ES-I3 (cell line): Measurements from ENCODE around the gene AAGAB.

Experiments used
- H3K36me3 ChIP-seq: 2 replicates; pipeline ENCODE4 v1.6.1; 2013; ENCODE audit warnings: mild to moderate bottlenecking, low read length, control low read depth, moderate library complexity; ENCODE audit not compliant: insufficient read depth
- H3K4me1 ChIP-seq: 2 replicates; pipeline ENCODE4 v1.6.1; 2013; ENCODE audit warnings: mild to moderate bottlenecking, control low read depth, low read length; ENCODE audit not compliant: insufficient read depth
- H3K9ac ChIP-seq: 2 replicates; pipeline ENCODE4 v1.6.1; 2013; ENCODE audit warnings: low read depth, mild to moderate bottlenecking, low read length, moderate library complexity
- H3K9me3 ChIP-seq: 2 replicates; pipeline ENCODE4 v1.6.1; 2013; ENCODE audit warnings: mild to moderate bottlenecking, low read length, moderate library complexity; ENCODE audit not compliant: control insufficient read depth, insufficient read depth

AAGAB gene

DNA sequence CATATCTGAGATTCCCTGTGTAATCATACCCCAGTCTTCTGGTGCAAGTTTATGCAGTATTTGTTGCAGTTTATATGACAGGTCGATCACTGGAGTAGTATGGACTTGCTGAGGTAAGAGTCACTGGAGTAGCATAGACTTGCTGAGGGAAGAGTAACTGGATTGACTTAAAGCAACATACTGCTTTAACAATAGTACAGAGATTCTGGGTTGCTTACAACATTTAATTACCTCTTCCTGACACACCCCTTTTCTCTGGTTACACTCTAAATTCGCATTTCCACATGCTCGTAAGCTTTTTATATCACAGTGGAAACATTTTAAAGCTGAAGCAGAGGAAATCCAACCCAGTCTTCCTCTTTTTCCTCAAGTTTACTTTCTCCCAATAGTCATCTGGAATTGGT is 11.8 kb downstream of the AAGAB start:
- Histone ChIP-seq H3K9ac (no peak overlapping the region), H3K9me3 (no peaks in the 10 kb centered on the region), H3K36me3 (no peaks in the 10 kb centered on the region), H3K4me1 (peaks cover 28% of the 10 kb centered on the region)

DNA sequence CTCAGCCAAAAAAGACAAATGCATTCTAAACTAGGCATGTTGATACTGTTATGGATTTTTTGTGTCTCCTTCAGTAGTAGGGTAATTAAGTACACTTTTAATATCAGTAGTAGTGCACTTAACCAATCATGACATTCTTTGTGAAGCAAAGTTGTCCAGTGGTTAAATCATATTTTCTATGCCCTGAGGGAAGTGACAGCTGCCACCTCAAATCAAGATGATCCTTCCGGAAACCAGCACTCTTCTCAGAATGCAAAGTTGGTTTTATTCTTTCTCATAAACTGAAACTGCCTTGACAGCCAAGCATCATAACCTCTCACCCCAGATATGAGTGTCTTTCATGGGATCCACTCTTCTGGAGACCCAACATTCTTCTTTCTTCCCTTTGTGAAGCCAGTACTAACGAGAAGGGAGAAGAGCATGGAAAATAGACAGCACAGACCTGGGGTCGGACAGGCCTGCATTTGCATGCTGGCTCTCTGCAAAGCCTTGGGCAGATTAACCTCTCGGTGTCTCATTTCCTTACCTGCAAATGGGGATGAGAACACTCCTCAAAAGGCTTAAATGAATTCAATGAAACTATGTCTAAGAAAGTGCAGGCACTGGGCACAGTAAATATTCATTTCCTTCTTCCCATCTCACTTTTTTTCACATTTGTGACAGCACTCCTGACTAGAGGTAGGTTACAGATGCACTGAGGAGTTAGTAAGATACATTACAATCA is 13.2 kb downstream of the AAGAB start:
- H3K9ac ChIP-seq: no peak overlapping the region
- no peaks in the 10 kb centered on the region for H3K36me3 ChIP-seq
- H3K9me3 ChIP-seq: no peaks in the 10 kb centered on the region
- peaks cover 28% of the 10 kb centered on the region for H3K4me1 ChIP-seq

DNA sequence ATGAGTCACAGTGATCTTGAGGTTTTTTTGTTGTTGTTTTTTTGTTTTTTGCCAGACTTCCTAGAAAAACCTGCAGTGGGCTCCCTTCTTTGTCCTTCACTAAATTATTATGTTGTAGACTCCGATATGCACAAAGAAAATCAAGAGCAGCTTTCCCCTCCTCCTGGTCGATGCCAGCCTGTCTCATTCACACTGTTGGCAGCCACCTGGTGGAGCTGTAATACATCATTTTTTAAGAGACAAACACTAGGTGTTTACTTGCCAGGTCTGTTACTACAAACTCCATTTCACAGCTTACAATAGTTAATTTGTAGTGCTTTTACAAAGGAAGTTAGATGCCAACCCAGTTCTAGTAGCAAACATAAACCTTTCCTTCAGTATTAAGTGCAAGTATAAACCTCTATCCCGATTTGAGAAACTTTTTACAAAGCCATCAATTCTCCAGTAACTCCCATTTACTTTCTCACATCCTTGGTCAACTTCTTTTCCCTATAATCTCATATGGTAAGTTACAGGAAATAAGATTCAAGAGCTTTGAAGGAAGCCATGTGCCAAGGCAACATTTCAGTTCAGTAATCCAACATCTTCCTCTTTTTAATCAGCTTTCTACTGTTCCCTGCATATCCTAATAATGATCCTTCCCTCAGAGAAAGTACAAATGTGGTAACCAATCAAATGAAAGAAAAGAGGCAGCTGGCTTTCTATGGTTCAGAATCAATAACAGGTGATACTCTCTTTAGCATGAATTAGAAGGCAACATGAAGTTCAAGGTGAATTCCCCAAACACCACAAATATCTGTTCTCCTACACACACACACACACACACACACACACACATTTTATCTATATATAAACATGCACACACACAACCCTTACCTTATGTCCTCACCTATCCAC is 14.0 kb downstream of the AAGAB start:
- peaks cover 28% of the 10 kb centered on the region for H3K4me1 ChIP-seq
- H3K9me3 ChIP-seq: no peaks in the 10 kb centered on the region
- no peak overlapping the region for H3K9ac ChIP-seq
- H3K36me3 ChIP-seq: no peaks in the 10 kb centered on the region

DNA sequence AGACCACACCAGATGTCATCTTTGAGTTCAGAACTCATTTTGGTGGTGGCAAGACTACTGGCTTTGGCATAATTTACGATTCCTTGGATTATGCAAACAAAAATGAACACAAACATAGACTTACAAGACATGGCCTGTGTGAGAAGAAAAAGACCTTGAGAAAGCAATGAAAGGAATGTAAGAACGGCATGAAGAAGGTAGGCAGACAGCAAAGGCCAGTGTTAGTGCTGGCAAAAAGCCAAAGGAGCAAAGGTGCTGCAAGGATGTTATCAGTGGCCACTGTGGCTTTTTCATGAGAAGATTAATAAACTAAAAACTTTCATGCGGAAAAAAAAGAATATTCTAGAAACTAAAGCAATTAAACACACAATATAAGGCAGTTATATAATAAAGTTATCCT is 21.9 kb downstream of the AAGAB start:
- Histone ChIP-seq H3K4me1 (no peaks in the 10 kb centered on the region), H3K9ac (no peak overlapping the region), H3K9me3 (no peaks in the 10 kb centered on the region), H3K36me3 (peaks cover 5% of the 10 kb centered on the region; the same call in 1 of the 2 replicates)

DNA sequence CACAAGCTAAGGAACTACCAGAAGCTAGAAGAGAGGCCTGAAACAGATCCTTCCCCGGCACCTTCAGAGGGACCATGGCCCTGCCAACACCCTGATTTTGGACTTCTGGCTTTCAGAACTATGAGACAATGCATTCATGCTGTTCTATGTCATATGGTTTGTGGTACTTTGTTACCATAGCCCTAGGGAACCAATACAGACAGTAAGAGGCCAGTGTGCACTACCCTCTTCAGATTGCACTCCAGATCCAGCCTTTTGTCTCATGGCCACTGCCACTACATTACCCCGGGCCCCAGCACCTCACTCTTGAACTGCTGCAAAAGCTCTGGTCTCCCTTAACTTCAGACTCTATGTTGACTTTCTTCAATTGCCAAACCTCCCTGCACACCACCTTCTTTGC is 24.0 kb downstream of the AAGAB start:
- peaks cover 5% of the 10 kb centered on the region; the same call in 1 of the 2 replicates for H3K36me3 ChIP-seq
- H3K9ac ChIP-seq: no peak overlapping the region

DNA sequence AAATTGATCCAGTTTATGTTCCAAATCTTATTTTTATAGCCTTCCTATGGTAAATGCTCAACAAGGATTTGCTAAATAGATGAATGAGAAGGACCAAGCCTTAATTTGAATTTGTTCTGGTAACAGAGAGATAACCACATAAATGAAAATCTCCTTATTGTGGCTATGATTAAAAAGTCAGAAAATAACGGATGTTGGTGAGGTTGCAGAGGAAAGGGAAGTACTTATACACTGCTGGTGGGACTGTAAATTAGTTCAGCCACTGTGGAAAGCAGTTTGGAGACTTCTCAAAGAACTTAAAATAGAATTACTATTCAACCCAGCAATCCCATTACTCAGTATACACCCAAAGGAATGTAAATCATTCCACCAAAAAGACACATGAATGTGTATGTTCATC is 26.2 kb downstream of the AAGAB start:
- Histone ChIP-seq H3K4me1 (no peaks in the 10 kb centered on the region), H3K9me3 (no peaks in the 10 kb centered on the region), H3K9ac (no peak overlapping the region), H3K36me3 (no peaks in the 10 kb centered on the region; the same call in 1 of the 2 replicates)

More for the DNA sequence above, 24.0 kb downstream of the AAGAB start:
- H3K4me1 ChIP-seq: no peaks in the 10 kb centered on the region
- H3K9me3 ChIP-seq: no peaks in the 10 kb centered on the region

DNA sequence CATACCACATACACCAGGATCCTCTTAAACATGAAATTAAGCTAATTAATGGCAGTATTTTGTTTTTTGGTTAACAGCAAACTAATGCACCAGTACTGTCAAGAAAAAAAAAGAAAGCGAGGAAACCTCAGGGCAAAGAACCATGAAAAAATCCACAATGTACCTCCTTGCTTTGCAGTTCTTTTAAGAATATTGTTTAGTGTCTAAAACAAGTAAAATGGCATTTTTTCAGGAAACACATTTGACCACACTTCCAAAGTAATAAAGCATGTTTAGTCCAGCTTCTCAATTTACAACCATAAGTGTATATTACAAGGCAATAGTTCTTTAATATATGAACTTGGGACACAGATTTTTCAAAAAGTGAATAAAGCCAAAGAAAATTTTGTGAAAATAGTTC is 26.6 kb downstream of the AAGAB start:
- H3K9me3 ChIP-seq: no peaks in the 10 kb centered on the region
- H3K9ac ChIP-seq: no peak overlapping the region
- H3K36me3 ChIP-seq: no peaks in the 10 kb centered on the region; the same call in 1 of the 2 replicates
- no peaks in the 10 kb centered on the region for H3K4me1 ChIP-seq

DNA sequence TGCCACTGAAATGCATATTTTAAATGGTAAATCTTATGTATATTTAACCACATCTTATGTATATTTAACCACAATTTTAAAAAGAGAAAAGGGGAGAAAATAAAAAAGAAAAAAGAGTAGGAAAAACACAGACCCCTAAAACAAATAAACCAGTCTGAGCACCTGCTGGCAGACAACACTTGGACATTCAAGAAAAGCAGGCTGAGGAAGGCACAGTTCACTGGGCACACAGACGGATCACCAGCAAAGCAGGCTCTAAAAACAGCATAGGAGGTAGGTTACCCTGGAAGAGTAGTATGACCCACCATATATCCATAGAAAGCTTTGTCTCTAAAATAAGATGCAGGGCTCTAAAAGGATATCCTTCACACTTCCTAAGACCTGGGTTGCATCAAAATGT is 27.0 kb downstream of the AAGAB start:
- no peaks in the 10 kb centered on the region for H3K9me3 ChIP-seq
- no peaks in the 10 kb centered on the region; the same call in 1 of the 2 replicates for H3K36me3 ChIP-seq
- no peak overlapping the region for H3K9ac ChIP-seq
- no peaks in the 10 kb centered on the region for H3K4me1 ChIP-seq

DNA sequence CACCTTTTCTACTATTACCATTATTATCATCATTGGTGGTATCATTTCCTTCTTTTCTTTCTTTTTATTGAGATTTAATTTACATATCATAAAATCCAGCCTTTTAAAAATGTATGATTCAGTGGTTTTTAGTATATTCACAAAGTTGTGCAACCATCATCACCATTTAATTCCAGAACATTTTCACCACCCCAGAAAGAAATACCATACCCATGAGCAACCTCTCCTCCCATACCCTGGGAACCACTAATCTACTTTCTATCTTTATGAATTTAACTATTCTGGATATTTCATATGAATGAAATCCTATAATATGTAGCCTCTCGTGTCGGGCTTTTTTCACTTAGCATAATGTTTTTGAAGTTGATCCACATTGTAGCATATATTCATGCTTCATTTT is 29.1 kb downstream of the AAGAB start:
- H3K9me3 ChIP-seq: no peaks in the 10 kb centered on the region
- H3K9ac ChIP-seq: no peak overlapping the region
- H3K36me3 ChIP-seq: no peaks in the 10 kb centered on the region
- no peaks in the 10 kb centered on the region for H3K4me1 ChIP-seq

DNA sequence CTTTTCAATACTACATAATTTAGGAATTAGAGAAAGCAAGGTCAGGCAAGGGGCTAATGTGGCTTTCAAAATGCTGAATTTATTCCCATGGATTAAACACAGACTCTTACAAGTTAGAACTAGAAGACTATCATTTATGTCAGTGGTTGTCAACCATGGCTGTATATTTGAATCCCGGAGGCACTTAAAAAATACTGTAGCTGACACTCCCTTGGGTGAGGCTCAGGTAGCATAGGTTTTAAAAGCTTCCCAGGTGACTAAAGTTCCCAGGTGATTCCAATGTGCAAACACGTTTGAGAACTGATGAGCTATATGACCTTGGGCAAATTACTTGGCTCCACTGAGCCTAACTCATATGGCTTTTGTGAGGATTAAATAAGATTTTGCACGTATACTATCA is 29.6 kb downstream of the AAGAB start:
- no peak overlapping the region for H3K9ac ChIP-seq
- H3K4me1 ChIP-seq: no peaks in the 10 kb centered on the region
- no peaks in the 10 kb centered on the region for H3K36me3 ChIP-seq
- H3K9me3 ChIP-seq: no peaks in the 10 kb centered on the region

DNA sequence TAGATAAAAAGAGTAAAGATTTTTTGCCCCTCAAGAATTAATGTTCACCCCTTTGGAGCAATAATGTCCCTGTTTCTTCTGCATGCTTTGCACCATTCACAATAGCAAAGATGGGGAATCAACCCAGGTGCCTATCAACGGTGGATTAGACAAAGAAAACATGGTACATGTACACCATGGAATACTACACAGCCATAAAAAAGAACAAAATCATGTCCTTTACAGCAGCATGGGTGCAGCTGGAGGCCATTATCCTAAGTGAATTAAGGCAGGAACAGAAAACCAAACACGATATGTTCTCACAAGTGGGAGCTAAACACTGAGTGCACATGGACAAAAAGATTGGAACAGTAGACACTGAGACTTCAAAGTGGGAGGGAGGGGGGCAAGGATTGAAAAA is 35.2 kb downstream of the AAGAB start:
- no peak overlapping the region for H3K9ac ChIP-seq
- H3K36me3 ChIP-seq: no peaks in the 10 kb centered on the region
- H3K9me3 ChIP-seq: no peaks in the 10 kb centered on the region
- no peaks in the 10 kb centered on the region for H3K4me1 ChIP-seq

DNA sequence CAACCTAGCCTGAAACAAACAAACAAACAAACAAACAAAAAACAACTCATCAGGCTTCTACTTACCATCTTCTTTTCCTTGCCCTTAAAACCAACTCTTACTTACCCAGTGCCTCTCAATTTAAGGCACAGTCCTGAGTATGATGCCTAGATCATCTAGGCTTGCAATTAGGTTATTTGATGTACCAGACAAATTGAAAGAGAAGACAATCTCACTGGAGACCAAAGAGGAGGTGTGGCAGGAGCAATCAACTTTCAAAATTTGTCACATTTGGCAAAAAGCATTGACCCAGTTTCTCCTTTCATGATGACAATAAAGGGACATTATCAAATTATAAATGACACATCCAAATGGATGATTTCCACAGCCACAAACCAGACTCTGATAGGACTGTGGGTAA is 36.0 kb downstream of the AAGAB start:
- no peaks in the 10 kb centered on the region for H3K36me3 ChIP-seq
- no peaks in the 10 kb centered on the region for H3K9me3 ChIP-seq
- H3K4me1 ChIP-seq: no peaks in the 10 kb centered on the region
- H3K9ac ChIP-seq: no peak overlapping the region

DNA sequence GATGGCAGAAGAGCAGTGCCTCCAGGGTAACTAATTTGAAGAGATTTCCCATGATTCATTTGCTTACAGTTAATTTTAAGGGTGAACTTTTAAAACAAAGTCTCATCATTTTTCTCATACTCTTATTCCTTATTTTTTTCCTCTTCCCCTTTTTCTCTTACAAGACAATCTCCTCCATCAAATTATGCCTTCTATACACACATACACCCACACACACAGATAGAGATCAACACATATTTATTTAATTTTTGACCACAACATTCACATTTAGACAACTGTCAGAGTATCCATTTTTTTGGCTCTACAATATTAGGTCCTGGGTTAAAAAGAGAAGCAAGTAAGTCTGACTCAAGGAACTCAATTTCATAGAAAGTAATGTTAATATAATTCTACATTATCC is 37.6 kb downstream of the AAGAB start:
- H3K9ac ChIP-seq: no peak overlapping the region
- no peaks in the 10 kb centered on the region for H3K4me1 ChIP-seq
- no peaks in the 10 kb centered on the region for H3K9me3 ChIP-seq
- no peaks in the 10 kb centered on the region for H3K36me3 ChIP-seq

DNA sequence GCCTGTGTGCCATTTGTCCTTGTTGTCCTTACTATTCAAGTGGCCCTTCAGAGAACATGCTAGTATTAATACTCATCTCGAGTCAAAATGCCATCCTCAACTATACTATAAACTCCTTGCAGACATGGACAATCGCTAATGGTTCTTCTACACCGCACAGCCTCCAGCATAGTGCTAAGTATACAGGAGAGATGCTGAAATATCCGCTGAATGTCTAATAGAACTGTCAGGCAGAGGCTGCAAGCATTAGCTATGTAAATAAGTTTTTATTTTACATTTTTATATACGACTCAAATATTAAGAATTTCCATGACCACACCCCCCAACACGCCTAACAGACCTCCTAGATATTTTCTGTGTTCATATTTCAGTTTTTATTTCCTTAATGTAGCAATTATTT is 39.4 kb downstream of the AAGAB start:
- Histone ChIP-seq H3K9ac (no peak overlapping the region), H3K36me3 (no peaks in the 10 kb centered on the region), H3K4me1 (no peaks in the 10 kb centered on the region), H3K9me3 (no peaks in the 10 kb centered on the region)
